ENCODE results near the gene SYNE2.
"Not testable (repeated sequence)": the region's sequence is repeated elsewhere in the genome, so short reads cannot be mapped to it uniquely, and the experiment has no call there.

SYNE2 gene

DNA sequence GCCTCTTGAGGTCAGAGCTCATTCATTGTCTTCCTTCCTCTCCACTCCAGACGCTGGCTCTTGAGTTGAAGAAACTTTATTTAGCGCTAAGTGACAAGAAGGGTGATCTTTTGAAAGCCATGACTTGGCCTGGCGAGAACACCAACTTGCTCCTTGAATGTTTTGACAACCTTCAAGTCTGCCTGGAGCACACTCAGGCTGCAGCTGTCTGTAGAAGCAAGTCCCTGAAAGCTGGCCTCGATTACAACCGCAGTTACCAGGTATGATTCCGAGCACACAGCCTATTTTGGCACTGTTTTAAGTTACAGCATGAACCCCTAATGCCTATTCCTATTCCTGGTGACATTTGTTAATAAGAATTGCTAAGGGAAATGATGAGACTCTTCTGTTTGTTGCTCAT is 273.7 kb downstream of the SYNE2 start:
- DNase-seq (ENCODE audit: low read depth), result no peak

DNA sequence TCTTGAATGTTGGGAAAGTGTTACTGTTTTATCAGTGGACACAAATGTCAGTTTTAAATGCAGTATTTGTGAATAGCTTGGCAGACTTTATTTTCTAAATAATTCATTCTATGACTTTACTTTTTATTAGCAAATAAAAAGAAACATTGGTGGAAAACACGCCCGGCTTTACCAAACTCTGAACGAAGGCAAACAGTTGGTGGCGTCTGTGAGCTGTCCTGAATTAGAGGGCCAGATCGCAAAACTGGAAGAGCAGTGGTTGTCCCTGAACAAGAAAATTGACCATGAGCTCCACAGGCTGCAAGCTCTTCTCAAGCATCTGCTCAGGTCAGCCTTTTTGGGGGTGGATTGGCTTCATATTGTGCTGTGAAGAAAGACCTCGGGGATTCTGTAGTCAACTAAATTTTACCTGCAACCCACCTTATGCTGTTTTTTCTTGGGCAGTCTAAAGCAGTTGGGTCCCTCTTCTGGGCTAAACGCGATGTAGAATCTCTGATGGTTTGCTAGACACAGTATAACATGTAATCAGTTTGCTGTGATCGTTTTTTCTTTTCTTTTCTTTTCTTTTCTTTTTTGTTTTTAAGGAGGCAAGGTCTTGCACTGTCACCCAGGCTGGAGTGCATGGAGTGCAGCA is 285.0 kb downstream of the SYNE2 start:
- no peak for DNase-seq (ENCODE audit: low read depth)

DNA sequence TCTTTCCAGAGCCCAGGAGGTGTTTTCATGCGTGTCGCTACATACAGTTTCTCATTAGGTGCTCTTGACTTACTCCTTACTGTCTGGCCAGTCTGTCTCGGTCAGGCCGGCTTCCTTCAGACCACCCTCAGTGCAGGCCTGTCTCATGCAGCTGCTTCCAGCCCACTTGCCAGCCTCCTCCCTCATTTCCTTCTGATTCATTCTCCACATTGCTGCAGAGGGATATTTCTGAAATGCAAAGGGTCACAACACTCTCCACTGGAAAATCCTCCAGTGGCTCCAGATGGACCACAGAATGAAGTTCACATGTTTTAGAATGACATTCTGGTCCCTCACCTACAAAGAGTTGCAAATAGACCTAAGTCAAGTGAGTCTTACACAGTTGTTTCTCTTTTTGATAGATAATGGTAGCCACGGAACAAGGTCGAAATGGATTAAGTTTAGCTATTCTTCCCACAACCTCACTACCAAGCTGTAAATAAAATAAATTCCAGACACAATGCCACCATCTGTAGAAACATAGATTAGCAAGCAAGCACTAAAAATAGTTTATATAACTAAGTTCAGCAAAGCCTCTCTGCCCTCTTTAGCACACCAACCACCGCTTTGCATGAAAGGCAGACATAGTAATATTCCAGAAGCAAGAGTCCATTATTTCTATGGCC is 294.5 kb downstream of the SYNE2 start:
- DNase-seq (ENCODE audit: low read depth), result no peak

DNA sequence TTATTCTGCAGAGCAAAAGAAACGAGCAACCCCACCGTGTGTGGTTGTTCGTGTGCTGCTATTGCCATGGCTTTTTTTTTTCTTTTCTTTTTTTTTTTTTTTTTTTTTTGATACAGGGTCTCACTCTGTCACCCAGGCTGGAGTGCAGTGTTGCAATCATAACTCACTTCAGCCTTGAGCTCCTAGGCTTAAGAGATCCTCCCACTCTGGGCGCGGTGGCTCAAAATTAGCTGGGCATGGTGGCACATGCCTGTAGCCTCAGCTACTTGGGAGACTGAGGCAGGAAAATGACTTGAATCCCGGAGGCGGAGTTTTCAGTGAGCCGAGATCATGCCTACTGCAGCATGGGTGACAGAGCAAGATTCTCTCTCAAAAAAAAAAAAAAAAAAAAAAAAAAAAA is 297.1 kb downstream of the SYNE2 start:
- no peak for DNase-seq (ENCODE audit: low read depth)

GRCh38 chr14:64158608-64159007 is 305.8 kb downstream of the SYNE2 start:
- no peak for DNase-seq (ENCODE audit: low read depth)

- DNase-seq (ENCODE audit: low read depth), result no peak
Observed at GRCh38 chr14:64159588-64159987, 306.8 kb downstream of the SYNE2 start.

GRCh38 chr14:64170181-64170580 is 317.4 kb downstream of the SYNE2 start:
- no peak for DNase-seq (ENCODE audit: low read depth)

DNA sequence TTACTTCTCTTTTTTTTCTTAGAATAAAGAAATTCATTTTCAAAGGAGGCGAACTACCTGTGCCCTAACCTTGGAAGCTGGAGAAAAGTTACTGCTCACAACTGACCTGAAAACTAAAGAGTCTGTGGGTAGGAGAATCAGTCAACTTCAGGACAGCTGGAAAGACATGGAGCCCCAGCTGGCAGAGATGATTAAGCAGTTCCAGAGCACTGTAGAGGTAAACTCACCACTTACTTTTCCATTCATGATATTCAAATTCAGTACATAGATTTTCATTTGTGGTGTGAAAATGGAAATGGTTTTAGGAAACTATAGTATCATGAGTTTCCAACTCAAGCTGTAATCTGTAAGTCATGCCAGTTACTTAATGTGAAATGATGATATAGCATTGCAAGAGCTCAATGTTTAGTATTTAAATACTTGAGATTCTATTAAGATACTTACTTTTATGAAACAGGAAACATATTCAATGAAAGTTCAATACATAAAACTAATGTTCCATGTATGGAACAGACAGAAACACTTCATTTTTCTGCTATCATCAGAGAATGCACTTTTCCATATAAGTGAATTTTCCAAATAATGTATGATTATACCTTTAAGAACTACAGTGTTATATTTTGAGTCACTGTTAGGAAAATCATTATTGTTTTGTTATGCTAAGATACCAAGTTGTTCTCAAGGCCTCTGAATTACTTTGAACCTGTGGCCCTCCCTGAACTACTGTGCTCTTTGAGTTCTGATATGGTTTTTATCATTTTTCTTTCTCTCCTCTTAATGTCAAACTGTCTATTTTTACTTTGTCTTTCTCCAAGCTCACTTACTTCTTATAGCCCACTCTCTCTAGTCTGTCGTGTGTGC is 322.3 kb downstream of the SYNE2 start:
- no peak for DNase-seq (ENCODE audit: low read depth)

DNA sequence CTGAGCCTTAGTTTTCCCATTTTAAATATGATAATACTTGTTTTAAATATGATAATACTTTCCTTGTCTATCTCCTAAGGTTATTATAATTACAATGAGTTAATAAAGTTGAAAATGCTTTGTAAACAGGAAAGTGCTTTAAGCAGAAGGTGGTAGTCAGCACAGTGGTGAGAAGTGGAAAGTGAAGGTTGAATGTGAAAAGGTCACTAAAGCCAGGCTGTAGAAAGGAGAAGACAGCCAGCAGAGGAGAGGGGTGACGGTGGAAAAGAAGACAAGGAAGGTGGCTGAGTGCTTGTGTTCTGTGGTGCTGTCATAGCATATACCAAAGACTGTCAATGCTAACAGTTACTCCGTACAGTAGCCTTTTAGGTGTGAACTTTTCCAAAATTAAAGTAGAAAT is 323.5 kb downstream of the SYNE2 start:
- no peak for DNase-seq (ENCODE audit: low read depth)

- DNase-seq (ENCODE audit: low read depth), result no peak
Observed at GRCh38 chr14:64178814-64179213, 326.0 kb downstream of the SYNE2 start.

DNA sequence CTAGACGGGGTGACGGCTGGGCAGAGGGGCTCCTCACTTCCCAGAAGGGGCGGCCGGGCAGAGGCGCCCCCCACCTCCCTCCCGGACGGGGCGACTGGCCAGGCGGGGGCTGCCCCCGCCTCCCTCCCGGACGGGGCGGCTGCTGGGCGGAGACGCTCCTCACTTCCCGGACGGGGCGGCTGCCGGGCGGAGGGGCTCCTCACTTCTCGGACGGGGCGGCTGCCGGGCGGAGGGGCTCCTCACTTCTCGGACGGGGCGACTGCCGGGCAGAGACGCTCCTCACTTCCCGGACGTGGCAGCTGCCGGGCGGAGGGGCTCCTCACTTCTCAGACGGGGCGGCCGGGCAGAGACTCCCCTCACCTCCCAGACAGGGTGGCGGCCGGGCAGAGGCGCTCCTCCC is 330.1 kb downstream of the SYNE2 start:
- DNase-seq (ENCODE audit: low read depth), result not testable (repeated sequence)

GRCh38 chr14:64184103-64184729 is 331.4 kb downstream of the SYNE2 start:
- DNase-seq (ENCODE audit: low read depth), result no peak

- DNase-seq (ENCODE audit: low read depth), result no peak
Observed at GRCh38 chr14:64185184-64185583, 332.4 kb downstream of the SYNE2 start.

GRCh38 chr14:64186231-64187129 is 333.7 kb downstream of the SYNE2 start:
- DNase-seq (ENCODE audit: low read depth), result no peak

GRCh38 chr14:64187331-64187730 is 334.5 kb downstream of the SYNE2 start:
- DNase-seq (ENCODE audit: low read depth), result no peak

DNA sequence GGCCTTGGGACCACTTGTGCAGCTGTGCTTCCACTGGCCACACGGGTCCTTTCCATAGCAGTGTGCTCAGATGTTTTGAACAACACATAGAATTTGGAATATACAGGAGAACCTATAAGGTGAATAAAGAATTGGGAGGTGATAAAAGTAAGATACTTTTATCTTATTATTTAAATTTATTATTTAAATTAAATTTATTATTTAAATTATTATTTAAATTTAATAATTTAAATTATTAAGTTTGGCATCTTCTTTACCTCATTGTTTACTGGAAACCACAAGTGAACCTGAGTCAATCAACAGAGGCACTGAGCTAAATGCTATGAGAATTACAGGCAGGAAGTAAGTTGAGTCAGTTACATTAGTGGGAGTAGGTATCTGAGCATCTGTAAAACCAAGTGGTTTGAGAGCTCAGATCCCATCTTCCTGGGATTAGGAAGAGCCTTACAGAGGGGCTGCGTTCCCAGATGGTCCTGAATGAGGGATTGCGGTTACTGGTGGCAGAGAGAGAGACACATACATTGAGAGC is 338.2 kb downstream of the SYNE2 start:
- DNase-seq (ENCODE audit: low read depth), result no peak

DNA sequence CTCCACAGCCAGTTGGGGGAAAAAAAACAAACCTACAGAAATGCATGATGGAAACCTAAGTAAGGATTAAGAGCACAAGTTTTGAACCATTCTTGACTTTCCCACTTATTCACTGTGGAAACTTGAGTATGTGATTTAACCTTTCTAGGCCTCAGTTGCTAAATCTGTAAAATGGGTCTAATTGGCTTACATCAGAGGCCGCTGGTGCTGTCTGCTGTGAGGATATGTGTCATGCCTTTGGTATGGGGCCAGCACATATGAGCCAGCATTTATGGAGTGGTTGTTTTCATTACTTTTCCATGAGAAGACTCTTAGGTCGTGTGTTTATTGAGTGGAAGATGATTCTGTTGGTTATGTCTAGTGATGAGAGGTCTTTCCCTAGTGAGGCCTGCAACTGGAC is 339.0 kb downstream of the SYNE2 start:
- DNase-seq (ENCODE audit: low read depth), result peak; percentile 23

DNA sequence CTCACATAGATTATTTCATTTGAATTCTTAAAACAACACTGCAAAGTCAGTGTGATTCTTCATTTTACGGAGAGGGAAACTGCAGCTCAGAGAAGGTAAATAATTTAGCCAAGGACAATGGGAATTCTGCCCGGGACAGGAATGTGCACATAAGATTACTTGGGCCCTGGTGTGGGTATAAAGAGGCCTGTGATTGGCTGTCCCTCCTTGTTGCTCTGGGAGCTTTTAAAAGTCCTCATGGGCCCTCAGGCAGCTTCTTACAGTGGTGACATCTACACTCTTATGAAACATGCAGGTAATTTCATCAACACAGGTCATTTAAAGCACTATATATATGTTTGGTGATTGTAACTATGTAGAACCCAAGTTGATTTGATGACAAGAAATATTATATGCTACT is 341.0 kb downstream of the SYNE2 start:
- DNase-seq (ENCODE audit: low read depth), result no peak

DNA sequence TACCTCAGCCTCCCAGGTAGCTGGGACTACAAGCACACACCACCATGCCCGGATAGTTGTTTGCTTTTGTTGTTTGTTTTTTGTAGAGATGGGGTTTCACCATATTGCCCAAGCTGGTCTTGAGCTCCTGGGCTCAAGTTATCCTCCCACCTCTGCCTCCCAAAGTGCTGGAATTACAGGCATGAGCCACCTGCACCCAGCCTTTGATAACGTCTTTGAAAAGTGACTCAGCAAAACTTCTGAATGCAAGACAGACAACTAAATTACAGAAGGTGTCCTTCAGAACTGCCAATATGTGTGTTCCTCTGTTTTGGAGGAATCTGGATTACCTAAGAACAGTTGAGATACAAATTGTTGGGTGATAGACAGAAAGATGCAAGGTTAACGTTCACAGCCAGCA is 341.6 kb downstream of the SYNE2 start:
- DNase-seq (ENCODE audit: low read depth), result no peak

DNA sequence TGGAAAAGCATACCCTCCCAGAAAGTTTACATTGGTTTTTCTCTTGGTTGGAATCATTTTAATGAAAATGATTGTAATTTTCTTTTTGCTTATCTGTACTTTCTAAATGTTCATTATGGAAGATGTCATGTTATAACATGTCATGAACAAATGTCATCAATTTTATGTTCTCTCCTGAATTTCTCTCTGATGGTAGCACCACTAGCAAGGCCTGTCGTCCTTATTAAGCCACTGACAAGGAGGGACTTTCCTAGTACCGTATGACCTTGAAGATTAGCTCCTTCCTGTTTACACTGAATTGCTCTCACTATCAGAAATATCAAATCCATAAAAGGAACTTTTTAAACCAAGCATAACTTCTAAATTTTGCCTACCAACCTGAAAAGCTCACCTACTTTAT is 342.4 kb downstream of the SYNE2 start:
- no peak for DNase-seq (ENCODE audit: low read depth)

DNA sequence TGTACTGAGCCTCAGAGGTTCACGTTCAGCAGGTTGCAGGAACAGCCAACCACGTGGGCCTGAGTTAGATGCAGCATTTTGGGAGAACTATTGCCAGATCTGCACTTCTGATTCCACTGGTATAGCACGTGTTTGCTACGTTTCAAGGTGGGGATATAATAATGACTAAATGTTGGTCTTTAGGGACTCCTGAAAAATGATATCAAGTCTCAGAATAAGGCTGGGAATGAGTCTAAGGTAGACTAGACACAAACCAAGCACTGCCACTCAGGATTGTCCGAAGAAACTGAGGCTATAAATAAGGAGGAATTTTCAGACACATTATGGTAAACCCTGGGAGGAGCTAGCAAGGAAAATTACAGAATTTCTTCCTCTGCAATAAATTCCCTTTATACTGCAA is 343.3 kb downstream of the SYNE2 start:
- DNase-seq (ENCODE audit: low read depth), result no peak
